Measurements from ENCODE around the gene RFC2.

RFC2 gene

DNA sequence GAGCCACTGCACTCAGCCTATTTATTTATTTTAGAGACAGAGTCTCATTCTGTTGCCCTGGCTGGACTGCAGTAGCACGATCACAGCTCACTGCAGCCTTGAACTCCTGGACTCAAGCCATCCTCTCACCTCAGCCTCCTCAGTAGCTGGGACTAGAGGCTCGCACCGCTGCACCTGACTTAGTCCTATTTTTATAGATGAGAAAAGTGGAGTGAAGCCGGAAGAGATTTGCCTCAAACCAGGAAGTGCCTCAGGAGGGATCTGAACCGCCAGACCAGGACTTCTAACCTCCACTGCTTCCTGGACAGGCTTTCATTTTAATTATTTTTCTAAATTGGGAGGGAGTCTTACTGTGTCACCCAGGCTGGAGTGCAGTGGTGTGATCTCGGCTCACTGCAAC is 17.5 kb upstream of the RFC2 start:
- no peak overlapping the region for H3K4me3 ChIP-seq (ENCODE audit: low read length)
- DNase-seq (ENCODE audit: low read depth) = no peak
- TF ChIP-seq, protein P1, sequence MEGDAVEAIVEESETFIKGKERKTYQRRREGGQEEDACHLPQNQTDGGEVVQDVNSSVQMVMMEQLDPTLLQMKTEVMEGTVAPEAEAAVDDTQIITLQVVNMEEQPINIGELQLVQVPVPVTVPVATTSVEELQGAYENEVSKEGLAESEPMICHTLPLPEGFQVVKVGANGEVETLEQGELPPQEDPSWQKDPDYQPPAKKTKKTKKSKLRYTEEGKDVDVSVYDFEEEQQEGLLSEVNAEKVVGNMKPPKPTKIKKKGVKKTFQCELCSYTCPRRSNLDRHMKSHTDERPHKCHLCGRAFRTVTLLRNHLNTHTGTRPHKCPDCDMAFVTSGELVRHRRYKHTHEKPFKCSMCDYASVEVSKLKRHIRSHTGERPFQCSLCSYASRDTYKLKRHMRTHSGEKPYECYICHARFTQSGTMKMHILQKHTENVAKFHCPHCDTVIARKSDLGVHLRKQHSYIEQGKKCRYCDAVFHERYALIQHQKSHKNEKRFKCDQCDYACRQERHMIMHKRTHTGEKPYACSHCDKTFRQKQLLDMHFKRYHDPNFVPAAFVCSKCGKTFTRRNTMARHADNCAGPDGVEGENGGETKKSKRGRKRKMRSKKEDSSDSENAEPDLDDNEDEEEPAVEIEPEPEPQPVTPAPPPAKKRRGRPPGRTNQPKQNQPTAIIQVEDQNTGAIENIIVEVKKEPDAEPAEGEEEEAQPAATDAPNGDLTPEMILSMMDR (IDR thresholded peaks at IDR 0.05; ENCODE audit: insufficient read depth, low read depth, low read length, missing control alignments) = no peak

DNA sequence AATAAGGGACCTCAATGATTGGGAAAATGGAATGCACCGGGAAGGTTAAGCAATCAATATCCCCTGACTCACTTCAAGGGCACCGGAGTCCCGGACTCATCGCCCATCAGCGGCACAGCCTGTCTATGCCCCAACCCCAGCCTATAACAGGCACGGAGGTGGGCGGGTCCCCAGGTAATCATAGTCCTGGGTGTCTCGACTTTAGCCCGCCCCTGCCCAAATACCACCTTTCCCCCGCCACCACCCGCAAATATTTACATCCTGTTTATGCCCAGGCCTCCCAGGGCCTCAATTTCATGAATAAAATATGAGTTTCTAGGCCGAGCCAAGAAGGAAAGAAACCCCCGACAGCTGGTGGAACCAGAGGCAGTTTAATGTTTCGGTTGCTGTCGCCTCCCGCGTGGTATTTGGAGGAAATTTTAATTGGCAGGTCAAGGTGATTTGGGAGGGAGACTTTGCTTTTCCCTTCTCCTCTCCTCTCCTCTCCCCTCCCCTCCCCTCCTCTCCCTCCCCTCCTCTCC is 15.6 kb upstream of the RFC2 start:
- TF ChIP-seq, protein P1 (IDR thresholded peaks at IDR 0.05; ENCODE audit: insufficient read depth, low read depth, low read length, missing control alignments) = no peak
- peak overlapping the region; percentile 62 for H3K4me3 ChIP-seq (ENCODE audit: low read length)
- peak; percentile 82 for DNase-seq (ENCODE audit: low read depth)

DNA sequence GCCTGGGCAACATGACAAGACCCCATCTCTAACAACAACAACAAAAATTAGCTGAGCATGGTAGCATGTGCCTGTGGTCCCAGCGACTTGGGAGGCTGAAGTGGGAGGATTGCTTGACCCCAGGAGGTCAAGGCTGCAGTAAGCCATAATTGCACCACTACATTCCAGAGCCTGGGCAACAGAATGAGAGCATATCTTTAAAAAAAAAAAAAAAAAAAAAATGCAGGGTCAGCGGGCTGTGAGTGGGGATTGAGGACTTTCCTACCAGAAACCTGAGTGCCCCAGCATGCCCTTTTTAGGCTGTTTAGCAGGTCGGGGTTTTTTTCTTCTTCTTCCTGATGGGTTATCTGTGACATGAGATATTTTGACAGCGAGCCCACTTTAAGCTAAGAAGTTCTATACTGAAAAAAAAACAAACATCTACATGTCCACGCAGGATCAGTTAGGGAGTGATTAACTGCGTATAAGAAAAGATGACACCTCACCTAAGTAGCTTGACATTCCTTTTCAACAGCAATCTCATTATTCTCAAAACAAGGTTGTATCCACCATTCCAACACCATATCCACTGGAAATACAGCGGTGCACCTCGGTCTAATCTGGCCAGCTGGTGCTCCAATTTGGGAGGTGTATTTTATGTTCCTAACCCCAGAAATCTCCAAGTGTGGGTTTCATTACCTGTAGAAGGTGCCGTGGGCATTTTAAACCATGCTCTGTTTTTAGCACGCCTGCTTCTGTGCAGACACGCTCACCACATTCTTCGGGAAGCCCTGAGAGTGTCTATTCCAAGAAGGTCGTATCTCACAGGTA is 13.8 kb upstream of the RFC2 start:
- peak; percentile 51 for DNase-seq (ENCODE audit: low read depth)
- no peak overlapping the region for H3K4me3 ChIP-seq (ENCODE audit: low read length)
- TF ChIP-seq, protein P1 (IDR thresholded peaks at IDR 0.05; ENCODE audit: insufficient read depth, low read depth, low read length, missing control alignments) = no peak

DNA sequence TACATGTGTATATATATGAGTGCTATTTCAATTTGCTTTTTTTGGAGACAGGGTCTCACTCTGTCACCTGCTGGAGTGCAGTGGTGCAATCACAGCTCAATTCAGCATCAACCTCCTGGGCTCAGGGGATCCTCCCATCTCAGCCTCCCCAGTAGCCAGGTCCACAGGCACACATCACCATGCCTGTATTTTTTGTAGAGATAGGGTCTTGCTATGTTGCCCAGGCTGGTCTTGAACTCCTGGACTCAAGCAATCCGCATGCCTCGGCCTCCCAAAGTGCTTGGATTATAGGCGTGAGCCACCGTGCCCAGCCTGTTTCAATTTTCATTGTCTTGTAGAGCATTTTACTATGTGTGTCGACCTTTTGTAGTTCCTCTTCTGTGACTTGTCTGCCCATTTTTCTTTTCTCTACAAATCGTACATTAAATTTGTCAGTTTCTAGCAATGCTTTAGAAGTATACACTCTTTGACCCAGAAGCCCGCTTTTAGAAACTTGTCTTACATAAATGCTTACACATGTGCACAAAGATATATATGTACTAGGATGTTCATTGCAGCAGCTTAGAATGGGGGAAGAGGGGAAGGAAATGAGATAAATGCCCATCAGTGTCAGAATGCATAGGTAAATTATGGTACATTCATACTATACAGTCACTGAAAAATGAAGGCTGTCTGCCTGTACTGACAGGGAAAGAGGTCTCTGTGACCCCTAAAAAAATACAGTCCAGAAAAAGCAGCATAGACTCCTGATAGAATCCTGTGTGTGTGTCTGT is 12.2 kb upstream of the RFC2 start:
- TF ChIP-seq, protein P1 (IDR thresholded peaks at IDR 0.05; ENCODE audit: insufficient read depth, low read depth, low read length, missing control alignments) = no peak
- H3K4me3 ChIP-seq (ENCODE audit: low read length) = no peak overlapping the region
- no peak for DNase-seq (ENCODE audit: low read depth)

DNA sequence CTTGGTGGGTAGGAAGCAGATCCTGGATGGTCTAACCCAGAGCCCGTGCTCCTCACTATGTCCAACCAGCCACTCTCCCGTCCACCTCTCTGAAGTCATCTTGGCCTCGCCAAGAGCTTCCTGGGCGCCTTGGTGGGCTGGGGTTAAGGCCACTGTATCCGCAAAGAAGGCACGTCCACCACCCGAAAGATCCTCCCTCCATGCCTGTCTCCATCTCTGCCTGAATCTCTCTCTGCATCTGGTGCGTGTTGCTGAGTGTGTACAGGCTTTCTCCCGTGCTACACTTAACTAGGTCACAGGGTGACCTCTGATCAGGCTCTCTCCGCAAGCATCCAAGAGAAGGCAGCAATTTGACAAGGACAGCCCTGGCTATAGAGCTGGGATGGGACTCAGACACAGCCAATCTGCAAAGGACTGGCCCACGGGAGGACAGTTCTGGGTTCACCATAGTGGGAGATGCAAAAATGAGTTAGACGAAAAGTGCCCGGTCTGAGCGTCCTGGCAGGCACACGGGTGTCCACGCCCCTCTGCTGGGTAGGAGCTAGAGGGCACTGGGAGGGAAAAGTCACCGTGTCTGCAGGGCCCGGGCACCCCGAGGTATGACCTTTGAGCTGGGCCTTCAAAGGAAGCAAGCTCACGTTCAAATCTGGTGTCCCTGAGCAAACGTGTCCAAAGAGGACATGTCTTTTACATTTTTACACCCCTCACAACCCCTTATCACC is 9.4 kb upstream of the RFC2 start:
- DNase-seq (ENCODE audit: low read depth) = no peak
- TF ChIP-seq, protein P1 (IDR thresholded peaks at IDR 0.05; ENCODE audit: insufficient read depth, low read depth, low read length, missing control alignments) = no peak

DNA sequence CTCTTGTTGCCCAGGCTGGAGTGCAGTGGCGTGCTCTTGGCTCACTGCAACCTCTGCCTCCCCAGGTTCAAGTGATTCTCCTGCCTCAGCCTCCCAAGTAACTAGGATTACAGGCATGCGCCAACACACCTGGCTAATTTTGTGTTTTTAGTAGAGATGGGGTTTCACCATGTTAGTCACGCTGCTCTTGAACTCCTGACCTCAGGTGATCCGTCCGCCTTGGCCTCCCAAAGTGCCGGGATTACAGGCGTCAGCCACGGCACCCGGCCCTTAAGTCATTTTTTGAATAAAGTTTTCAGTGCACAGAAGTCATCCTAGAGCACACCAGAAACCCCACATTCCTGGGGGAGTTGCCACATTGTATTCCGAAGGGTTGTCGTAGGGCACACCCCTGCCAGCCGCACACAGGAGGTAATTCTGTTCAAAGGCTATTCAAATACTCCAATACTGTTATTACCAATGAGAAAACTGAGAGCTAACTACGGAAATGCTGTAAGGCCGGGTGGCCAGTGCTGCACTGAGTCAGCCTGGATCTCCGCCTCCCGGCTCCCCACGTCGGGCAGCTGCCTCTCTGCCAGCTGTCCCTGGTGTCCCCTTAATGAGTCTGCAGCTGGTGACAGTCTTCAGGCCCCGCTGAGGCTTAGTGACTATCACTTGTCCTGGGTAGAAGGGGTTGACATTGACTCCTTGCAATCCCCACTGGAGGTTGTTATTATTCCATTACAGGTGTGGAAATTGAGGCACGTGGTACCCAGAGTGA is 8.6 kb upstream of the RFC2 start:
- H3K4me3 ChIP-seq (ENCODE audit: low read length) = no peak overlapping the region
- TF ChIP-seq, protein P1 (IDR thresholded peaks at IDR 0.05; ENCODE audit: insufficient read depth, low read depth, low read length, missing control alignments) = no peak
- no peak for DNase-seq (ENCODE audit: low read depth)

More for the DNA sequence above, 9.4 kb upstream of the RFC2 start:
- no peak overlapping the region for H3K4me3 ChIP-seq (ENCODE audit: low read length)
